Panc1 (cell line): ENCODE results near the gene PRSS48. TPM values are rescaled to one million over a fixed set of nuclear protein-coding genes. Genes with fewer than 3 reads are reported as not detected.

Experiments
- ATAC-seq: fragments of 200-7000 bp; cut with Tn5 transposase; 2 replicates; pipeline ENCODE4 v1.9.1; 2020; ENCODE audit warnings: mild to moderate bottlenecking, moderate library complexity
- Bru-seq: library from RNA; stranded (reverse); fragments of 400-500 nt; gene quantifications from one replicate; lab custom pipeline; 2021; lab: Mats Ljungman, UMichigan
- BruChase-seq, 2 experiments: library from RNA; stranded (reverse); fragments of 400-500 nt; gene quantifications; one replicate each; lab custom pipeline; 2021; lab: Mats Ljungman, UMichigan
- BruUV-seq: library from RNA; stranded (reverse); fragments of 400-500 nt; replicated peaks from 2 replicates; lab custom pipeline; 2021; lab: Mats Ljungman, UMichigan
- CTCF ChIA-PET: fragments of 300-600 bp; sonication (Branson Sonifier 250); formaldehyde crosslinking; loops from one replicate; lab custom pipeline; 2022; ENCODE audit warnings: antibody characterized with exemption; lab: Charles Lee
- POLR2A ChIA-PET: fragments of 300-600 bp; sonication (Branson Sonifier 250); formaldehyde crosslinking; loops from one replicate; lab custom pipeline; 2022; ENCODE audit warnings: antibody characterized with exemption; lab: Charles Lee
- DNase-seq: peaks from one replicate; pipeline ENCODE4 v3.0.0-alpha.2; 2010; ENCODE audit warnings: low read depth, low spot score
- H3K27ac ChIP-seq: 2 replicates; pipeline ENCODE4 v1.5.1; 2011; ENCODE audit warnings: mild to moderate bottlenecking, low read length, inconsistent platforms
- H3K27me3 ChIP-seq: fragments of 200-500 bp; sonication (Bioruptor generic); 2 replicates; pipeline ENCODE4 v1.6.0; 2014; ENCODE audit warnings: low read length, inconsistent platforms; ENCODE audit not compliant: control insufficient read depth, insufficient read depth
- H3K36me3 ChIP-seq: fragments of 200-500 bp; sonication (Bioruptor generic); 2 replicates; pipeline ENCODE4 v1.5.1; 2014; ENCODE audit warnings: inconsistent platforms, mild to moderate bottlenecking, low read length, moderate library complexity; ENCODE audit not compliant: control insufficient read depth, insufficient read depth
- H3K4me1 ChIP-seq: 2 replicates; pipeline ENCODE4 v1.5.1; 2011; ENCODE audit warnings: inconsistent platforms, mild to moderate bottlenecking, low read length, moderate library complexity; ENCODE audit not compliant: control insufficient read depth, insufficient read depth
- H3K4me3 ChIP-seq, 2 experiments: 2 replicates each; pipeline ENCODE4 v1.5.1; 2011 to 2012; ENCODE audit warnings: low read depth in 2 of 2, low read length in 2 of 2, mild to moderate bottlenecking in 2 of 2, inconsistent platforms in 1 of 2, moderate library complexity in 1 of 2
- H3K9me3 ChIP-seq: fragments of 200-500 bp; sonication (Bioruptor generic); 2 replicates; pipeline ENCODE4 v1.5.1; 2014; ENCODE audit warnings: low read depth, mild to moderate bottlenecking, inconsistent platforms, low read length, moderate library complexity; ENCODE audit not compliant: control insufficient read depth, insufficient read depth
- POLR2AphosphoS5 ChIP-seq: IDR thresholded peaks from 2 replicates; pipeline ENCODE4 v1.6.1; 2012; ENCODE audit warnings: mild to moderate bottlenecking, low read depth, low read length, moderate library complexity
- SIN3A ChIP-seq: IDR thresholded peaks from 2 replicates; pipeline ENCODE4 v1.6.1; 2012; ENCODE audit warnings: low read depth, mild to moderate bottlenecking, low read length, moderate library complexity, borderline replicate concordance; ENCODE audit not compliant: insufficient read depth
- TCF7L2 ChIP-seq: IDR thresholded peaks from 2 replicates; pipeline ENCODE4 v1.6.1; 2011; ENCODE audit warnings: mild to moderate bottlenecking, low read depth, low read length, inconsistent platforms
- in situ Hi-C: cut with HindIII; loops from 2 replicates; pipeline ENCODE4 v1.10.0; 2016; ENCODE audit warnings: low sequenced_read_pairs, low pct_unique_long_range_greater_than_20kb
- intact Hi-C: fragments of 100-400 bp; cut with micrococcal nuclease; formaldehyde crosslinking; loops from one replicate; pipeline ENCODE4 v1.10.0; 2022; ENCODE audit not compliant: unreplicated experiment
- long read RNA-seq: library from polyadenylated mRNA; unstranded; transcript quantifications from one replicate; pipeline ENCODE4 v2.0.0, GENCODE V29; 2021; ENCODE audit not compliant: unreplicated experiment
- polyA plus RNA-seq: library from polyadenylated mRNA; unstranded; fragments of >200 nt; gene quantifications from one replicate; pipeline ENCODE4 v1.2.1, GENCODE V29; 2012; ENCODE audit warnings: missing spikeins; ENCODE audit not compliant: insufficient read length
- total RNA-seq: library from RNA; stranded (reverse); gene quantifications from one replicate; pipeline ENCODE4 v1.2.1, GENCODE V29; 2021; ENCODE audit not compliant: unreplicated experiment
- TF ChIP-seq, protein P1 (sequence below), 2 experiments: IDR thresholded peaks; 2 replicates each; pipeline ENCODE4 v1.6.1; 2011 to 2012; ENCODE audit warnings: low read depth in 2 of 2, control low read depth in 1 of 2, low read length in 1 of 2, mild to moderate bottlenecking in 1 of 2, moderate library complexity in 1 of 2; ENCODE audit not compliant: insufficient read depth in 1 of 2
- TF ChIP-seq, protein P2 (sequence below): fragments of 450-650 bp; IDR thresholded peaks from 2 replicates; pipeline ENCODE4 v1.5.1; 2017; ENCODE audit warnings: mild to moderate bottlenecking

PRSS48 gene
- total RNA-seq = not detected
- not detected for polyA plus RNA-seq
- Bru-seq, nascent RNA = not detected
- BruChase-seq, experiment 1, labeled RNA remaining after a 2-hour chase = not detected
- BruChase-seq, experiment 2, labeled RNA remaining after a 6-hour chase = percentile 10 among the genes with signal in this experiment
- long read RNA-seq = 0 reads

- ChIA-PET CTCF (interaction anchor here (0.6 kb wide), 1 partner anchor 12 kb away, joined by 5 read pairs; no protein-coding TSS in a partner anchor), POLR2A (no interaction called here)
- peak; percentile 81; the same call in 1 of the 2 replicates for ATAC-seq
- Histone ChIP-seq H3K27ac (no peak within 1 kb of the TSS), H3K4me1 (no peaks in the 10 kb centered on the region), H3K36me3 (no peaks in the 10 kb centered on the region), H3K4me3 (no peak within 1 kb of the TSS), H3K27me3 (no peaks in the 10 kb centered on the region), H3K9me3 (no peaks in the 10 kb centered on the region)
- TF ChIP-seq, protein P1, sequence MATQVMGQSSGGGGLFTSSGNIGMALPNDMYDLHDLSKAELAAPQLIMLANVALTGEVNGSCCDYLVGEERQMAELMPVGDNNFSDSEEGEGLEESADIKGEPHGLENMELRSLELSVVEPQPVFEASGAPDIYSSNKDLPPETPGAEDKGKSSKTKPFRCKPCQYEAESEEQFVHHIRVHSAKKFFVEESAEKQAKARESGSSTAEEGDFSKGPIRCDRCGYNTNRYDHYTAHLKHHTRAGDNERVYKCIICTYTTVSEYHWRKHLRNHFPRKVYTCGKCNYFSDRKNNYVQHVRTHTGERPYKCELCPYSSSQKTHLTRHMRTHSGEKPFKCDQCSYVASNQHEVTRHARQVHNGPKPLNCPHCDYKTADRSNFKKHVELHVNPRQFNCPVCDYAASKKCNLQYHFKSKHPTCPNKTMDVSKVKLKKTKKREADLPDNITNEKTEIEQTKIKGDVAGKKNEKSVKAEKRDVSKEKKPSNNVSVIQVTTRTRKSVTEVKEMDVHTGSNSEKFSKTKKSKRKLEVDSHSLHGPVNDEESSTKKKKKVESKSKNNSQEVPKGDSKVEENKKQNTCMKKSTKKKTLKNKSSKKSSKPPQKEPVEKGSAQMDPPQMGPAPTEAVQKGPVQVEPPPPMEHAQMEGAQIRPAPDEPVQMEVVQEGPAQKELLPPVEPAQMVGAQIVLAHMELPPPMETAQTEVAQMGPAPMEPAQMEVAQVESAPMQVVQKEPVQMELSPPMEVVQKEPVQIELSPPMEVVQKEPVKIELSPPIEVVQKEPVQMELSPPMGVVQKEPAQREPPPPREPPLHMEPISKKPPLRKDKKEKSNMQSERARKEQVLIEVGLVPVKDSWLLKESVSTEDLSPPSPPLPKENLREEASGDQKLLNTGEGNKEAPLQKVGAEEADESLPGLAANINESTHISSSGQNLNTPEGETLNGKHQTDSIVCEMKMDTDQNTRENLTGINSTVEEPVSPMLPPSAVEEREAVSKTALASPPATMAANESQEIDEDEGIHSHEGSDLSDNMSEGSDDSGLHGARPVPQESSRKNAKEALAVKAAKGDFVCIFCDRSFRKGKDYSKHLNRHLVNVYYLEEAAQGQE (IDR thresholded peaks at IDR 0.05; ENCODE audit: insufficient read depth in 1 of 2, low read depth in 2 of 2, low read length in 1 of 2) = no peak
- TF ChIP-seq, protein P2, sequence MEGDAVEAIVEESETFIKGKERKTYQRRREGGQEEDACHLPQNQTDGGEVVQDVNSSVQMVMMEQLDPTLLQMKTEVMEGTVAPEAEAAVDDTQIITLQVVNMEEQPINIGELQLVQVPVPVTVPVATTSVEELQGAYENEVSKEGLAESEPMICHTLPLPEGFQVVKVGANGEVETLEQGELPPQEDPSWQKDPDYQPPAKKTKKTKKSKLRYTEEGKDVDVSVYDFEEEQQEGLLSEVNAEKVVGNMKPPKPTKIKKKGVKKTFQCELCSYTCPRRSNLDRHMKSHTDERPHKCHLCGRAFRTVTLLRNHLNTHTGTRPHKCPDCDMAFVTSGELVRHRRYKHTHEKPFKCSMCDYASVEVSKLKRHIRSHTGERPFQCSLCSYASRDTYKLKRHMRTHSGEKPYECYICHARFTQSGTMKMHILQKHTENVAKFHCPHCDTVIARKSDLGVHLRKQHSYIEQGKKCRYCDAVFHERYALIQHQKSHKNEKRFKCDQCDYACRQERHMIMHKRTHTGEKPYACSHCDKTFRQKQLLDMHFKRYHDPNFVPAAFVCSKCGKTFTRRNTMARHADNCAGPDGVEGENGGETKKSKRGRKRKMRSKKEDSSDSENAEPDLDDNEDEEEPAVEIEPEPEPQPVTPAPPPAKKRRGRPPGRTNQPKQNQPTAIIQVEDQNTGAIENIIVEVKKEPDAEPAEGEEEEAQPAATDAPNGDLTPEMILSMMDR = peak; percentile 84
- TF ChIP-seq POLR2AphosphoS5 (no peak), TCF7L2 (no peak)
- in situ Hi-C loops = no loop called here
- no TSS peak for BruUV-seq
- DNase-seq = peak; percentile 17
- intact Hi-C loops = no loop called here
These were observed at the start of gene PRSS48 for GRCh38 chr4:151276787-151277562. Gene PRSS48, plus strand, starts transcription at chr4:151277161. Its CDS starts 12 bp downstream, at chr4:151277173.

DNA sequence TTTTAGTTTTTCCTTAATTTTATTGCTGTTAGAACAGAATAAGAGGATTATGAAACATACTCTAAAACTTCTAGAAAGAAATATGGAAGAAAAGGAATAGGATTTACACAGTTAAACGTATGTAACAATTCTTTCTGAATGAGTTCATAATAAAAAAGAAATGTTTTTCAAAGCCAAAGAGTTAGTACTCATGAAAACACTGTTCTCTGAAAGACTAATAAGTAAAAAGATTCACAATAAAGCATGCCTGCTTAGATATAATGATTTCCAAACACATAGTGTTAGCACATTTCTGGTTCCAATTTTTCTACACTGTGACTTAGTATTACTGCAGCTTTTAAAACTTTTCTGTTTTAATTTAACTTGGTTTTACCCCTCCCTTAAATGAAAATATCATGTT is 49.8 kb upstream of the PRSS48 start:
- H3K4me1 ChIP-seq = peaks cover 2% of the 10 kb centered on the region
- no peak for ATAC-seq
- no TSS peak for BruUV-seq
- H3K27me3 ChIP-seq = no peaks in the 10 kb centered on the region
- H3K27ac ChIP-seq = no peak overlapping the region
- intact Hi-C loops = no loop called here
- no peak for DNase-seq
- ChIA-PET CTCF (no interaction called here), POLR2A (no interaction called here)
- TF ChIP-seq POLR2AphosphoS5 = no peak
- TF ChIP-seq SIN3A = no peak
- TF ChIP-seq, protein P1 (IDR thresholded peaks at IDR 0.05; ENCODE audit: insufficient read depth in 1 of 2, low read depth in 2 of 2, low read length in 1 of 2) = no peak
- TF ChIP-seq, protein P2 = no peak
- no peak for TF ChIP-seq TCF7L2
- in situ Hi-C loops = no loop called here
- H3K4me3 ChIP-seq = no peak overlapping the region
- H3K9me3 ChIP-seq = no peaks in the 10 kb centered on the region
- H3K36me3 ChIP-seq = no peaks in the 10 kb centered on the region
